HG02973 (cell line): ENCODE data around the gene NPHP4.

Experiments
- ATAC-seq: cut with Tn5 transposase; IDR thresholded peaks from one replicate; pipeline ENCODE4 v1.9.1; 2021; ENCODE audit warnings: moderate library complexity; ENCODE audit not compliant: unreplicated experiment

Gene NPHP4

GRCh38 chr1:5916572-5917280 lies 75.5 kb downstream of the NPHP4 start:
- no peak for ATAC-seq

- ATAC-seq: no peak
These were observed 76.3 kb downstream of the NPHP4 start for GRCh38 chr1:5915587-5916571.

- ATAC-seq: no peak
These were observed 77.4 kb downstream of the NPHP4 start for GRCh38 chr1:5914676-5915365.

GRCh38 chr1:5913876-5914275 lies 78.3 kb downstream of the NPHP4 start:
- no peak for ATAC-seq

GRCh38 chr1:5913078-5913845 lies 79.0 kb downstream of the NPHP4 start:
- no peak for ATAC-seq

- no peak for ATAC-seq
These were observed 80.4 kb downstream of the NPHP4 start for GRCh38 chr1:5911871-5912271.

- ATAC-seq: no peak
These were observed 81.1 kb downstream of the NPHP4 start for GRCh38 chr1:5911157-5911556.

GRCh38 chr1:5910666-5911065 lies 81.6 kb downstream of the NPHP4 start:
- ATAC-seq: no peak

GRCh38 chr1:5910276-5910620 lies 82.0 kb downstream of the NPHP4 start:
- no peak for ATAC-seq

GRCh38 chr1:5909576-5910275 lies 82.5 kb downstream of the NPHP4 start:
- no peak for ATAC-seq

- no peak for ATAC-seq
These were observed 83.5 kb downstream of the NPHP4 start for GRCh38 chr1:5908461-5909375.

GRCh38 chr1:5907966-5908365 lies 84.3 kb downstream of the NPHP4 start:
- no peak for ATAC-seq

GRCh38 chr1:5907386-5907785 lies 84.8 kb downstream of the NPHP4 start:
- ATAC-seq: no peak

GRCh38 chr1:5906966-5907365 lies 85.3 kb downstream of the NPHP4 start:
- no peak for ATAC-seq

- ATAC-seq: no peak
These were observed 86.1 kb downstream of the NPHP4 start for GRCh38 chr1:5906116-5906515.

GRCh38 chr1:5905436-5905835 lies 86.8 kb downstream of the NPHP4 start:
- ATAC-seq: no peak

- no peak for ATAC-seq
These were observed 87.7 kb downstream of the NPHP4 start for GRCh38 chr1:5904551-5904950.

GRCh38 chr1:5903680-5904079 lies 88.5 kb downstream of the NPHP4 start:
- ATAC-seq: no peak

GRCh38 chr1:5903031-5903430 lies 89.2 kb downstream of the NPHP4 start:
- no peak for ATAC-seq
